HepG2 (cell line): ENCODE data around the gene STPG2. TPM values are rescaled to one million over a fixed set of nuclear protein-coding genes. Genes with fewer than 3 reads are reported as not detected.

Experiments used
- ATAC-seq: fragments of 200-7000 bp; cut with Tn5 transposase; 3 replicates; pipeline ENCODE4 v1.9.1; 2020; ENCODE audit warnings: mild to moderate bottlenecking, moderate library complexity
- BruUV-seq: library from RNA; stranded (reverse); fragments of 400-500 nt; replicated peaks from 2 replicates; lab custom pipeline; 2021; lab: Mats Ljungman, UMichigan
- CTCF ChIA-PET: fragments of 300-600 bp; formaldehyde crosslinking; extraction: SDS; loops from one replicate; lab custom pipeline; 2021; ENCODE audit warnings: low total read pairs, inconsistent platforms, low intra/inter-chr PET ratio; lab: Yijun Ruan, JAX
- POLR2A ChIA-PET: fragments of 350-600 bp; sonication (Branson Sonifier 250); formaldehyde crosslinking; loops from one replicate; lab custom pipeline; 2020; ENCODE audit warnings: antibody characterized with exemption, inconsistent platforms; lab: Yijun Ruan, JAX
- DNase-seq: peaks from one replicate; pipeline ENCODE4 v3.0.0-alpha.2; 2015; ENCODE audit warnings: low spot score
- FAIRE-seq: peaks from 3 replicates; lab custom pipeline; 2011; peaks lifted over from hg19 to GRCh38; lab: Jason Lieb, UNC
- H2AFZ ChIP-seq: one replicate; pipeline ENCODE4 v1.6.1; 2011; ENCODE audit warnings: low read length, inconsistent platforms
- H3K27ac ChIP-seq: fragments of 300-600 bp; 3 replicates; pipeline ENCODE4 v1.8.0; 2011; ENCODE audit warnings: mixed run types, mild to moderate bottlenecking, mixed read lengths, low read length, inconsistent platforms; ENCODE audit not compliant: insufficient read depth; ENCODE audit errors: extremely low read length
- H3K27me3 ChIP-seq, 2 experiments: fragments of 200-600 bp in 1 of 2; 2 replicates in 1 of 2; 3 replicates in 1 of 2; pipeline versions ENCODE4 v1.6.0 to v1.8.0; 2011; ENCODE audit warnings: low read length in 2 of 2, mild to moderate bottlenecking in 2 of 2, moderate library complexity in 2 of 2, inconsistent platforms in 1 of 2; ENCODE audit not compliant: insufficient read depth in 2 of 2, control insufficient read depth in 1 of 2
- H3K36me3 ChIP-seq, 2 experiments: fragments of 200-600 bp in 1 of 2; replicated peaks in 1 of 2; 2 replicates in 1 of 2; 3 replicates in 1 of 2; pipeline versions ENCODE4 v1.5.1 to v1.8.0; 2011; ENCODE audit warnings: low read length in 2 of 2, inconsistent platforms in 1 of 2; ENCODE audit not compliant: insufficient read depth in 2 of 2, control insufficient read depth in 1 of 2
- H3K4me1 ChIP-seq: 2 replicates; pipeline ENCODE4 v1.5.1; 2012; ENCODE audit warnings: low read length, inconsistent platforms; ENCODE audit not compliant: insufficient read depth
- H3K4me2 ChIP-seq: 2 replicates; pipeline ENCODE4 v1.6.0; 2011; ENCODE audit warnings: low read depth, low read length, inconsistent platforms
- H3K4me3 ChIP-seq, 3 experiments: fragments of 200-600 bp in 1 of 3; sonication (generic), shearing (Covaris generic) in 1 of 3; replicated peaks in 1 of 3; 2 replicates each; pipeline ENCODE4 v1.5.1; 2011 to 2016; ENCODE audit warnings: low read length in 3 of 3, inconsistent platforms in 2 of 3, low read depth in 2 of 3, mild to moderate bottlenecking in 2 of 3, control low read depth in 1 of 3, mixed read lengths in 1 of 3; ENCODE audit not compliant: insufficient read depth in 1 of 3
- H3K79me2 ChIP-seq: one replicate; pipeline ENCODE4 v1.6.1; 2011; ENCODE audit warnings: low read length, inconsistent platforms; ENCODE audit not compliant: insufficient read depth
- H3K9ac ChIP-seq: 2 replicates; pipeline ENCODE4 v1.6.0; 2011; ENCODE audit warnings: mild to moderate bottlenecking, low read depth, low read length, inconsistent platforms; ENCODE audit not compliant: insufficient read depth
- H3K9me3 ChIP-seq: 2 replicates; pipeline ENCODE4 v1.5.1; 2012; ENCODE audit warnings: mild to moderate bottlenecking, low read length
- H4K20me1 ChIP-seq: 2 replicates; pipeline ENCODE4 v1.6.0; 2011; ENCODE audit warnings: inconsistent platforms, mild to moderate bottlenecking, low read length, moderate library complexity; ENCODE audit not compliant: insufficient read depth
- GATAD1 ChIP-seq: IDR thresholded peaks from 2 replicates; pipeline ENCODE4 v1.6.1; 2016; ENCODE audit warnings: missing genetic modification reagents, missing compliant biosample characterization
- IKZF4 ChIP-seq: sonication (generic); formaldehyde crosslinking; IDR thresholded peaks from 2 replicates; pipeline ENCODE4 v1.5.1; 2020; ENCODE audit warnings: borderline replicate concordance, mild to moderate bottlenecking, low read depth, missing genetic modification reagents; ENCODE audit errors: not compliant biosample characterization
- SMAD9 ChIP-seq: sonication (generic); formaldehyde crosslinking; IDR thresholded peaks from 2 replicates; pipeline ENCODE4 v1.5.1; 2020; ENCODE audit warnings: mild to moderate bottlenecking, missing genetic modification reagents
- STAG1 ChIP-seq: sonication (generic); formaldehyde crosslinking; IDR thresholded peaks from 2 replicates; pipeline ENCODE4 v1.4.0; 2020; ENCODE audit warnings: missing genetic modification reagents
- XRCC5 ChIP-seq: fragments of 200-400 bp; formaldehyde crosslinking; optimal IDR thresholded peaks from 2 replicates; pipeline ENCODE3; 2017; ENCODE audit warnings: mild to moderate bottlenecking, low read length
- ZNF510 ChIP-seq: sonication (generic); formaldehyde crosslinking; IDR thresholded peaks from 2 replicates; pipeline ENCODE4 v1.4.0; 2020; ENCODE audit warnings: low read depth, mild to moderate bottlenecking, missing genetic modification reagents
- ZNF841 ChIP-seq: sonication (generic); formaldehyde crosslinking; IDR thresholded peaks from 2 replicates; pipeline ENCODE4 v1.8.1; 2023; ENCODE audit warnings: missing genetic modification reagents, borderline replicate concordance
- WGBS: methylation state at CpG from one replicate; pipeline ENCODE4 v1.1.6; 2017; ENCODE audit warnings: low lambda C conversion rate; 5-methylcytosine and 5-hydroxymethylcytosine counted together
- in situ Hi-C: cut with HindIII; loops from 2 replicates; pipeline ENCODE4 v1.10.0; 2017; ENCODE audit warnings: low pct_unique_long_range_greater_than_20kb; ENCODE audit not compliant: extremely low pct_ligation_motif_present
- intact Hi-C: fragments of 100-400 bp; cut with micrococcal nuclease; formaldehyde crosslinking; loops from one replicate; pipeline ENCODE4 v1.10.0; 2022; ENCODE audit not compliant: unreplicated experiment
- polyA plus RNA-seq, 8 experiments: library from polyadenylated mRNA; depleted of rRNA in 3 of 8; stranded (reverse) in 7 of 8; unstranded in 1 of 8; fragments of >200 nt; fragmentation: Illumina TruSeq in 4 of 8; extraction: Trizol in 4 of 8; gene quantifications; 2 replicates each; pipeline versions ENCODE4 v1.2.1 to v1.2.3, GENCODE V29; 2011 to 2016; ENCODE audit warnings: low read depth in 4 of 8, missing spikeins in 1 of 8, mixed read lengths in 1 of 8; ENCODE audit not compliant: insufficient read depth in 1 of 8
- total RNA-seq, 5 experiments: library from RNA; depleted of rRNA; stranded (reverse); fragments of >200 nt; fragmentation: Illumina TruSeq; extraction: Trizol; gene quantifications; 2 replicates each; pipeline ENCODE4 v1.2.3, GENCODE V29; 2016; ENCODE audit warnings: low read depth in 1 of 5
- TF ChIP-seq, protein P1 (sequence below): IDR thresholded peaks from 2 replicates; pipeline ENCODE4 v1.6.1; 2016; ENCODE audit warnings: low read depth, borderline replicate concordance

Gene STPG2
- total and polyA plus RNA-seq, 2 of the 13 experiments (the other 11 are each of a cell fraction or from before 2014, with no cell fraction given): 0.07 TPM; not detected in 1

DNA sequence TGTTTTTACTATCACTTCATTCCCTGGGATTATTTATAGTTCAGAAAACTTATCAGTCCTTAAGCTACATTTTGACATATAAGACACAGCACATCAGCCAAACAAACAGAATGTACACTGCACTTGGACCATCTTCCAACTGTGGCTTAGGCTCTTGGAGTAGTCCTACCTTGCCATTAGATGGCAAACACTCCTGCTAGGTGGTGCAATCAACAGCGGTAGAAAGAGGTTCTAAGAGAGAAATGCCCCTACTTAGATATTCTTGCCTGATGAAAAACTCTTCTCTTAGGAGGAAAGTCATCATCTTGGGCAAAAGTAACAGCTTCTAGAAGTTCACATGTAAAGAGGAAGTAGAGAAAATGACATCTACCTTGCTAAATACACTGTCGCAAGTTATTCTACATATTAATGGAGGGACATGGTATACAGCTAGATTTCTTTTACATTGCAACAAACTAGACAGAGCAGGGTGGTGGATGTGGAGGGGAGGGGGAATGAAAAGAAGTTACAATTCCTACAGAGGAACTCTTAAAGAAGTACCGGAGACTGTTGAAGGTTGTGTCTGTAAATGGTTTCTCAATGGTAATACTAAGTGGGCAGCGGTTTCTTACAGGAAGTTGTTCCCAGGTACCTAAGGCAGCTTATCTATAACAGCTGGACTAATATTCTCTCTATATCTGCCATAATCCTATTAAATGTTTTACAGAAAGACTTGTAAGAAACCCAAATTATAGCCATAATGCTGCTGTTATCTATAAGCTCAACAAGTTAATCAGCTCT, 8.1 kb upstream of the STPG2 start:
- intact Hi-C loops: no loop called here
- ATAC-seq: no peak
- Histone ChIP-seq H4K20me1 (no peaks in the 10 kb centered on the region), H3K4me2 (no peak overlapping the region), H3K4me1 (no peaks in the 10 kb centered on the region)
- in situ Hi-C loops: no loop called here
- 49% methylated on average over 4 of the region's 4 CpGs for WGBS
- TF ChIP-seq SMAD9: no peak
- no peak for TF ChIP-seq XRCC5
- no peak for TF ChIP-seq ZNF510
- no peak for TF ChIP-seq GATAD1 (CRISPR knock-in tag)
- no peak for TF ChIP-seq ZNF841 (CRISPR knock-in tag)
- TF ChIP-seq, protein P1, sequence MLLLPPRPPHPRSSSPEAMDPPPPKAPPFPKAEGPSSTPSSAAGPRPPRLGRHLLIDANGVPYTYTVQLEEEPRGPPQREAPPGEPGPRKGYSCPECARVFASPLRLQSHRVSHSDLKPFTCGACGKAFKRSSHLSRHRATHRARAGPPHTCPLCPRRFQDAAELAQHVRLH (CRISPR knock-in tag): no peak
- TF ChIP-seq, all 625 proteins: peak for 0
- H3K9ac ChIP-seq: no peak overlapping the region
- ChIA-PET POLR2A (no interaction called here), CTCF (interaction anchor here (0.5 kb wide), 1 partner anchor 256 kb away, joined by 3 read pairs; no protein-coding TSS in a partner anchor)
- BruUV-seq: no TSS peak
- DNase-seq: no peak
- no peaks in the 10 kb centered on the region for H3K79me2 ChIP-seq
- no peaks in the 10 kb centered on the region for H3K36me3 ChIP-seq
- no peak overlapping the region for H3K4me3 ChIP-seq
- no peaks in the 10 kb centered on the region; a peak in 1 of 5 replicates for H3K27me3 ChIP-seq
- H3K27ac ChIP-seq: no peak overlapping the region
- no peak overlapping the region for H2AFZ ChIP-seq
- H3K9me3 ChIP-seq: no peaks in the 10 kb centered on the region
- FAIRE-seq: no peak

DNA sequence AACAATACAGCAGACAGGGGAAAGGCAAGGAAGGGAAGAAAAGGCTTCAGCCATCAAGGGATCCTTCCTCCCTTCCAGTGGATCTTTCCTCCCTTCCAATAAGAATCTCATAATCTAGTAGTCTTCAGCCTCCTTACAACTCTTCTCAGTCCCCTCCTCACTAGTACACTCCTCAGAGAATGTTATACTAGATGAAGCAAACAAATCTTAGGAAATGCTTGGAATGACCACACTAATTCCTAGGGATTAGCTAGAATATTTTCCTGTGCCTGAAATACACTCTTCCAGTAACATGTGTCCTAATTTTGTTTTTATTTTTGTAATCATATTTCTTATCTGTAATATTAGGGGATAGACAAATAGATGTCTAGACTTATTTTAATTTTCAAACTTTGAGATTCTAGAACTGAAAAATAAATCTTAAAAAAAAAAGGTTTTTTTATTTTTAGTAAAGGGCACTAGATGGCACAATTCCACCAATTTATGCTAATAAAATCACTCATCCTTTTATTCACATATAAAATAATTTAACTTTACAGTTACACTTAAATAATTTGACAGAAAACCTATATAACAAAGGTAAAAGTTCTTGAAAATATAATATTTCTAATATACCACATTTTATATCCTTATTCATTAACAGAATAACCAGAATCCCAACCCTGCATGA, 7.0 kb upstream of the STPG2 start:
- in situ Hi-C loops (no loop called here), intact Hi-C loops (no loop called here)
- CTCF ChIA-PET: interaction anchor here (0.5 kb wide), 1 partner anchor 257 kb away, joined by 3 read pairs; no protein-coding TSS in a partner anchor
- Histone ChIP-seq H3K9ac (no peak overlapping the region), H2AFZ (no peak overlapping the region), H3K9me3 (no peaks in the 10 kb centered on the region), H3K36me3 (no peaks in the 10 kb centered on the region), H3K4me1 (no peaks in the 10 kb centered on the region), H3K4me3 (no peak overlapping the region), H3K4me2 (no peak overlapping the region), H4K20me1 (no peaks in the 10 kb centered on the region), H3K79me2 (no peaks in the 10 kb centered on the region), H3K27ac (no peak overlapping the region), H3K27me3 (no peaks in the 10 kb centered on the region; a peak in 1 of 5 replicates)
- FAIRE-seq: no peak
- no peak for DNase-seq
- TF ChIP-seq IKZF4 (CRISPR knock-in tag) (no peak), STAG1 (CRISPR knock-in tag) (peak; percentile 37)
- ATAC-seq: no peak
- no TSS peak for BruUV-seq
- POLR2A ChIA-PET: no interaction called here
